ENCODE measurements around the gene PRKN. TPM values are rescaled to one million over a fixed set of nuclear protein-coding genes. Genes with fewer than 3 reads are reported as not detected.

Gene PRKN
- total RNA-seq, 4 donors from 2014 or later: 5.2 to 121 (median 6.9) TPM

- TF ChIP-seq POLR2A (IDR thresholded peaks at IDR 0.05) (no peak), CTCF (IDR thresholded peaks at IDR 0.05) (no peak)
- Histone ChIP-seq H3K4me1 (no peaks in the 10 kb centered on the region), H3K9me3 (no peaks in the 10 kb centered on the region), H3K36me3 (no peaks in the 10 kb centered on the region), H3K4me3 (replicated peaks in 1 of 3) (no peak overlapping the region), H3K27ac (no peak overlapping the region), H3K27me3 (no peaks in the 10 kb centered on the region)
- 92 to 96% methylated on average over 6 to 7 of the region's 7 CpGs for WGBS, 2 donors
- DNase-seq: no peak
- intact Hi-C loops (cut with DNase I): no loop called here
These were observed 574.4 kb downstream of the PRKN start for GRCh38 chr6:162153120-162153519.

GRCh38 chr6:162151021-162151665 lies 576.4 kb downstream of the PRKN start:
- no peaks in the 10 kb centered on the region for H3K4me1 ChIP-seq
- TF ChIP-seq CTCF (IDR thresholded peaks at IDR 0.05) (no peak), POLR2A (IDR thresholded peaks at IDR 0.05) (no peak)
- no peak overlapping the region for H3K4me3 ChIP-seq (replicated peaks in 1 of 3)
- no peaks in the 10 kb centered on the region for H3K9me3 ChIP-seq
- no peaks in the 10 kb centered on the region for H3K27me3 ChIP-seq
- WGBS, 2 donors: 56 to 74% methylated on average over 6 of the region's 6 CpGs
- peak in 1 of 2 donors; percentile 7 for DNase-seq
- no peak overlapping the region for H3K27ac ChIP-seq
- no peaks in the 10 kb centered on the region for H3K36me3 ChIP-seq
- intact Hi-C loops (cut with DNase I): no loop called here

GRCh38 chr6:162150295-162150694 lies 577.3 kb downstream of the PRKN start:
- DNase-seq: no peak
- 85 to 90% methylated on average over 7 of the region's 7 CpGs for WGBS, 2 donors
- no peak overlapping the region for H3K27ac ChIP-seq

GRCh38 chr6:162149786-162150185 lies 577.8 kb downstream of the PRKN start:
- 95 to 96% methylated on average over 6 of the region's 6 CpGs for WGBS, 2 donors
- Histone ChIP-seq H3K4me3 (replicated peaks in 1 of 3) (no peak overlapping the region), H3K9me3 (no peaks in the 10 kb centered on the region), H3K27ac (no peak overlapping the region), H3K36me3 (no peaks in the 10 kb centered on the region), H3K4me1 (no peaks in the 10 kb centered on the region), H3K27me3 (no peaks in the 10 kb centered on the region)
- intact Hi-C loops (cut with DNase I): no loop called here
- TF ChIP-seq POLR2A (IDR thresholded peaks at IDR 0.05) (no peak), CTCF (IDR thresholded peaks at IDR 0.05) (no peak)
- DNase-seq: no peak

More at GRCh38 chr6:162150295-162150694, 577.3 kb downstream of the PRKN start:
- H3K36me3 ChIP-seq: no peaks in the 10 kb centered on the region
- intact Hi-C loops (cut with DNase I): no loop called here
- H3K9me3 ChIP-seq: no peaks in the 10 kb centered on the region
- H3K27me3 ChIP-seq: no peaks in the 10 kb centered on the region
- TF ChIP-seq POLR2A (IDR thresholded peaks at IDR 0.05) (no peak), CTCF (IDR thresholded peaks at IDR 0.05) (no peak)
- H3K4me3 ChIP-seq (replicated peaks in 1 of 3): no peak overlapping the region
- H3K4me1 ChIP-seq: no peaks in the 10 kb centered on the region

GRCh38 chr6:162147805-162148204 lies 579.8 kb downstream of the PRKN start:
- Histone ChIP-seq H3K36me3 (no peaks in the 10 kb centered on the region), H3K27ac (no peak overlapping the region), H3K27me3 (no peaks in the 10 kb centered on the region), H3K9me3 (no peaks in the 10 kb centered on the region), H3K4me3 (replicated peaks in 1 of 3) (no peak overlapping the region), H3K4me1 (no peaks in the 10 kb centered on the region)
- no peak for TF ChIP-seq CTCF (IDR thresholded peaks at IDR 0.05)
- TF ChIP-seq POLR2A (IDR thresholded peaks at IDR 0.05): no peak
- WGBS, 2 donors: 93 to 96% methylated on average over 3 of the region's 3 CpGs
- no peak for DNase-seq
- intact Hi-C loops (cut with DNase I): no loop called here

Data from thyroid gland (tissue), 4 donors.